DOHH2 (cell line): Measurements from ENCODE around the gene FAM83C.

ENCODE experiments used
- CTCF ChIP-seq: fragments of 200-600 bp; sonication (generic); IDR thresholded peaks from one replicate; pipeline ENCODE4 v1.5.1; 2014; ENCODE audit warnings: antibody characterized with exemption, mild to moderate bottlenecking, low read depth, low read length; ENCODE audit not compliant: poor library complexity, severe bottlenecking
- EZH2phosphoT487 ChIP-seq: fragments of 200-600 bp; sonication (generic); IDR thresholded peaks from 2 replicates; pipeline ENCODE4 v1.6.1; 2017; ENCODE audit warnings: borderline replicate concordance, mild to moderate bottlenecking, antibody characterized with exemption, low read length, moderate library complexity, mixed read lengths

- no peak for TF ChIP-seq CTCF
- TF ChIP-seq EZH2phosphoT487, result no peak
These were observed 46.8 kb upstream of the FAM83C start for GRCh38 chr20:35339007-35339406.
